HG03196 (cell line): ENCODE results near the gene ATP2C2.
A peak's percentile ranks its signal among the peaks of the same experiment; 100 is the strongest.

Experiments used
- ATAC-seq: cut with Tn5 transposase; IDR thresholded peaks from one replicate; pipeline ENCODE4 v1.9.1; 2021; ENCODE audit not compliant: unreplicated experiment

The ATP2C2 gene

GRCh38 chr16:84486551-84487235 is 118.4 kb downstream of the ATP2C2 start:
- no peak for ATAC-seq

- no peak for ATAC-seq
These were observed 119.0 kb downstream of the ATP2C2 start for GRCh38 chr16:84487358-84487757.

GRCh38 chr16:84489131-84489530 is 120.8 kb downstream of the ATP2C2 start:
- no peak for ATAC-seq

DNA sequence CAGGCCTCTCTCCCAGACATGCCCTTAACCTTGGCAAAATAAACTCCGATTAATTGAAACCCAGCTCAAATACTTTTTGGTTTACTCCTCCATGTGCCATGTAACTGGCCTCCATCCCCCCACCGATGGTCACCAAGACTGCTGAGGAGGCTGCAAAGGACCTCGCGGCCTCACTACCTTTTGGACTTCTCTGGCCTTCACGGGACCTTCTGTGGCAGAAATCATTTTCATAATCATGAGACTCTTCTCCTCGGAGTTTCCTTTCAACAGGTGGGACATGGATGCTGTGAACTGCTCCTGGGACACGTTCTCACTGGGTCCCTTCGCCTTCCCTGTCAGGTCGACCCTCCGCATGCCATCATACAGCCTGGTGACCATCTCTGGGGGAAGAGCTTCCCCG is 127.2 kb downstream of the ATP2C2 start:
- ATAC-seq = no peak

- no peak for ATAC-seq
These were observed 128.7 kb downstream of the ATP2C2 start for GRCh38 chr16:84496991-84497390.

- ATAC-seq = no peak
These were observed 129.3 kb downstream of the ATP2C2 start for GRCh38 chr16:84497418-84498222.

- no peak for ATAC-seq
These were observed 129.9 kb downstream of the ATP2C2 start for GRCh38 chr16:84498223-84498610.

- ATAC-seq = no peak
These were observed 130.7 kb downstream of the ATP2C2 start for GRCh38 chr16:84498859-84499620.

- no peak for ATAC-seq
These were observed 131.3 kb downstream of the ATP2C2 start for GRCh38 chr16:84499638-84500037.

DNA sequence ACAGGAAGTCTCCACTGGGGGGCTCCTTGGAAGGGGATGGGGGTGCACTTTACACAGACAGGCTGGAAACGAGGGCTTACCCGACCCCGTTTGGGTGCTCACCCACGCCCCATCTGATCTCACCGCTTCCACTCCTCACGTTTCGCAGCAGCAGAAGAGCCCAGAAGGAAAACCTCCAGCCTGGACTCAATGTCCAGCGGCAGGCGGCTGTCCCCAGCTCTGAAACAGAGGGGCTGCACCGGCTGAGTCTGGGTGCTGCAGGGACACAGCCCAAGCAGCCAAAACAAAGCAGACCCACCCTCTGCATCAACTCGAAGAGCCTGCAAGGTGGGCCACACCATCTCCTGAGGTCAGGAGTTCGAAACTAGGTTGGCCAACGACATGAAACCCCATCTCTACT is 132.2 kb downstream of the ATP2C2 start:
- ATAC-seq = no peak

DNA sequence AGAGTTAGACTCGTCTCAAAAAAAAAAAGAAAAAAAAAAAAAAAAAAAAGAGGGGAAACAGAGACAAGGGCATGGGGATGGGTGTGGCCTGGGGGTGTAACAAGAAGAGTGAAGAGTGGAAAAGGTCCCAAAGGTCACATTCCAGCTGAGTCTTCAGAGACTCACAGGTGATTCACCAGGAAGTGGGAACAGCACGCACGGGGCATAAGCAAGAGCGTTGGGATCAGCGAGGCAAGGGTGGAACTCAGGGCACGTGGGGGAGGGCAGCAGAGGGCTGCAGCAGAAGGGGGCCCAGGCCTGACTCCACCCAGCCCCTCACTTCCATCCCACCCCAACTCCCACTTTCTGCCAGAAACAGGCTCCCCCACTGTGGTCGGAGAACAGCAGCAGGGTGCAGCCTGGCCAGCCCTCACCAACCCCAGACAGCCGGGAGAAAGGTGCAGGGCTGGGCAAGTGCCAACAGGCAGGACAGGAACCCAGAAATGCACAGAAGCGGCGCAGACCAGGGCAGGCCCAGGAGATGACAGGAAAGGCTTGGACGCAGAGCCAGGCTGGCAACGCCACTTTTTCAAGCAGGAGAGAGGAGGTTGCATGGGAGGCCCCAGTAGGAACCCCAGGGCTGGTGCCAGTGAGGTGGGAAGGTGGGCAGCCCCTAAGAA is 132.9 kb downstream of the ATP2C2 start:
- ATAC-seq = no peak

- ATAC-seq = no peak
These were observed 133.7 kb downstream of the ATP2C2 start for GRCh38 chr16:84502075-84502474.

DNA sequence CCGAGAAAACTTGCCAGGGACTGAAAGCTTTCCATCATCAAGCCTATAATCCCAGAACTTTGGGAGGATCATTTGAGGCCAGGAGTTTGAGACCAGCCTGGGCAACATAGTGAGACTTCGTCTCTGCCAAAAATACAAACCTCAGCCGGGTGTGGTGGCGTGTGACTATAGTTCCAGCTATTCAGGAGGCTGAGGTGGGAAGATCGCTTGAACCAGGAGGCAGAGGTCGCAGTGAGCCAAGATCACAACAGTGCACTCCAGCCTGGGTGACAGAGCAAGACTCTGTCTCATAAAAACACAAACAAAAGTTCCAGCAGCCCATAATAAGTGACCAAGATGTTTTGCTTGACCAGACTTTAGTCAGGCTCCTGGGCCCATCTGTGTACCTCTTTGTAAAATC is 134.2 kb downstream of the ATP2C2 start:
- no peak for ATAC-seq

- no peak for ATAC-seq
These were observed 135.5 kb downstream of the ATP2C2 start for GRCh38 chr16:84503751-84504395.

- peak; percentile 95 for ATAC-seq
These were observed 136.3 kb downstream of the ATP2C2 start, which contains the start of gene MEAK7 for GRCh38 chr16:84504420-84505248. TSS of gene MEAK7 (minus strand) at chr16:84504659. CDS start at chr16:84498086, 6,573 bp downstream.

GRCh38 chr16:84505249-84506187 is 137.2 kb downstream of the ATP2C2 start:
- no peak for ATAC-seq

- ATAC-seq = no peak
These were observed 139.0 kb downstream of the ATP2C2 start for GRCh38 chr16:84507011-84507982.
